ENCODE data around the gene NAALADL2. TPM values are rescaled to one million over a fixed set of nuclear protein-coding genes. Genes with fewer than 3 reads are reported as not detected.

The NAALADL2 gene
- total and polyA plus RNA-seq, 2 donors (not counting 1 experiment from before 2014, with no cell fraction given) = not detected

- DNase-seq (no peak), ATAC-seq (ENCODE audit: low read depth) (no peak)
- no peaks in the 10 kb centered on the region for H4K20me1 ChIP-seq (ENCODE audit: control insufficient read depth, insufficient read depth, low read length, poor library complexity, severe bottlenecking)
- ChIA-PET POLR2A (no interaction called here), CTCF (no interaction called here)
- intact Hi-C loops (cut with micrococcal nuclease) = no loop called here
- H3K9me3 Mint-ChIP-seq (ENCODE audit: insufficient read depth) = peaks cover 2% of the 10 kb centered on the region
- H3K9me3 ChIP-seq (ENCODE audit: control extremely low read depth in 1 of 3, control insufficient read depth in 2 of 3, insufficient read depth in 1 of 3, low read length in 2 of 3) = no peaks in the 10 kb centered on the region
- no peaks in the 10 kb centered on the region for H3K27me3 Mint-ChIP-seq
- no peak overlapping the region for H3K4me3 ChIP-seq (ENCODE audit: control extremely low read depth in 1 of 5, extremely low read depth in 1 of 5, insufficient read depth in 1 of 5, low read depth in 2 of 5, low read length in 4 of 5)
- no peaks in the 10 kb centered on the region for H3K4me1 Mint-ChIP-seq
- no peak overlapping the region for H3K4me2 ChIP-seq (replicated peaks; ENCODE audit: low read depth, low read length, poor library complexity, severe bottlenecking)
- no peak overlapping the region for H3K9ac ChIP-seq (ENCODE audit: low read length)
- H3K27ac Mint-ChIP-seq = no peak overlapping the region
- no peaks in the 10 kb centered on the region for H3K36me3 ChIP-seq (replicated peaks in 1 of 2; ENCODE audit: control extremely low read depth in 1 of 2, control insufficient read depth in 1 of 2, extremely low read depth in 1 of 2, insufficient read depth in 2 of 2, low read length in 1 of 2)
- no peak overlapping the region for H3K27ac ChIP-seq (ENCODE audit: low read length in 2 of 2)
- no peaks in the 10 kb centered on the region for H3K4me1 ChIP-seq (ENCODE audit: control insufficient read depth in 2 of 2, insufficient read depth in 2 of 2, low read length in 2 of 2)
- no peak overlapping the region for H2AFZ ChIP-seq (ENCODE audit: insufficient read depth, low read depth, low read length, poor library complexity, severe bottlenecking)
- TF ChIP-seq EZH2 (IDR thresholded peaks at IDR 0.05; ENCODE audit: borderline replicate concordance, insufficient read depth, low read depth, low read length, poor library complexity, severe bottlenecking) (no peak), CTCF (IDR thresholded peaks at IDR 0.05) (no peak)
- H3K27me3 ChIP-seq (replicated peaks in 1 of 4; ENCODE audit: control extremely low read depth in 1 of 4, control insufficient read depth in 3 of 4, insufficient read depth in 4 of 4, low read length in 3 of 4) = no peaks in the 10 kb centered on the region
- no peak overlapping the region for H3K4me3 Mint-ChIP-seq
- no peaks in the 10 kb centered on the region for H3K79me2 ChIP-seq (ENCODE audit: control insufficient read depth, insufficient read depth, low read length)
- WGBS (ENCODE audit: insufficient coverage) = 91% methylated on average over 4 of the region's 4 CpGs
Observed at GRCh38 chr3:175326041-175326440, 466.9 kb downstream of the NAALADL2 start.

- no peaks in the 10 kb centered on the region for H3K27me3 Mint-ChIP-seq
- no peak overlapping the region for H3K4me3 ChIP-seq (ENCODE audit: control extremely low read depth in 1 of 5, extremely low read depth in 1 of 5, insufficient read depth in 1 of 5, low read depth in 2 of 5, low read length in 4 of 5)
- no peaks in the 10 kb centered on the region for H4K20me1 ChIP-seq (ENCODE audit: control insufficient read depth, insufficient read depth, low read length, poor library complexity, severe bottlenecking)
- no peak overlapping the region for H3K27ac Mint-ChIP-seq
- H3K4me1 ChIP-seq (ENCODE audit: control insufficient read depth in 2 of 2, insufficient read depth in 2 of 2, low read length in 2 of 2) = no peaks in the 10 kb centered on the region
- TF ChIP-seq EZH2 (IDR thresholded peaks at IDR 0.05; ENCODE audit: borderline replicate concordance, insufficient read depth, low read depth, low read length, poor library complexity, severe bottlenecking) (no peak), CTCF (IDR thresholded peaks at IDR 0.05) (no peak)
- H2AFZ ChIP-seq (ENCODE audit: insufficient read depth, low read depth, low read length, poor library complexity, severe bottlenecking) = no peak overlapping the region
- H3K27me3 ChIP-seq (replicated peaks in 1 of 4; ENCODE audit: control extremely low read depth in 1 of 4, control insufficient read depth in 3 of 4, insufficient read depth in 4 of 4, low read length in 3 of 4) = no peaks in the 10 kb centered on the region
- ChIA-PET POLR2A (no interaction called here), CTCF (no interaction called here)
- no peak overlapping the region for H3K4me2 ChIP-seq (replicated peaks; ENCODE audit: low read depth, low read length, poor library complexity, severe bottlenecking)
- H3K27ac ChIP-seq (ENCODE audit: low read length in 2 of 2) = no peak overlapping the region
- DNase-seq (no peak), ATAC-seq (ENCODE audit: low read depth) (no peak)
- intact Hi-C loops (cut with micrococcal nuclease) = no loop called here
- no peaks in the 10 kb centered on the region for H3K36me3 ChIP-seq (replicated peaks in 1 of 2; ENCODE audit: control extremely low read depth in 1 of 2, control insufficient read depth in 1 of 2, extremely low read depth in 1 of 2, insufficient read depth in 2 of 2, low read length in 1 of 2)
- no peak overlapping the region for H3K4me3 Mint-ChIP-seq
- no peaks in the 10 kb centered on the region for H3K79me2 ChIP-seq (ENCODE audit: control insufficient read depth, insufficient read depth, low read length)
- no peaks in the 10 kb centered on the region for H3K9me3 Mint-ChIP-seq (ENCODE audit: insufficient read depth)
- no peaks in the 10 kb centered on the region for H3K9me3 ChIP-seq (ENCODE audit: control extremely low read depth in 1 of 3, control insufficient read depth in 2 of 3, insufficient read depth in 1 of 3, low read length in 2 of 3)
- WGBS (ENCODE audit: insufficient coverage) = no CpG with 5 or more reads among the region's 2 CpGs
- no peak overlapping the region for H3K9ac ChIP-seq (ENCODE audit: low read length)
- no peaks in the 10 kb centered on the region for H3K4me1 Mint-ChIP-seq
Observed at GRCh38 chr3:175329373-175329772, 470.2 kb downstream of the NAALADL2 start.

Measured in B cell (primary cell).